GM12878 (cell line): Measurements from ENCODE around the gene TMEM176B. TPM values are rescaled to one million over a fixed set of nuclear protein-coding genes. Genes with fewer than 3 reads are reported as not detected.

ENCODE experiments used
- ATAC-seq: fragments of 200-7000 bp; cut with Tn5 transposase; 3 replicates; pipeline ENCODE4 v1.9.1; 2020; ENCODE audit warnings: mild to moderate bottlenecking, moderate library complexity
- BruUV-seq: library from RNA; stranded (reverse); fragments of 400-500 nt; replicated peaks from 2 replicates; lab custom pipeline; 2021; lab: Mats Ljungman, UMichigan
- CTCF ChIA-PET: fragments of 300-600 bp; sonication (Branson Sonifier 250); formaldehyde crosslinking; extraction: SDS; loops from one replicate; lab custom pipeline; 2021; ENCODE audit warnings: inconsistent platforms; lab: Yijun Ruan, JAX
- POLR2A ChIA-PET: fragments of 350-600 bp; formaldehyde crosslinking; extraction: SDS; loops from one replicate; lab custom pipeline; 2021; ENCODE audit warnings: inconsistent platforms; lab: Charles Lee
- RAD21 ChIA-PET: fragments of 300-600 bp; sonication (Branson Sonifier 250); formaldehyde crosslinking; loops from one replicate; lab custom pipeline; 2023; ENCODE audit warnings: antibody characterized with exemption; ENCODE audit not compliant: unreplicated experiment; lab: Charles Lee
- SMC1A ChIA-PET: fragments of 300-600 bp; sonication (Branson Sonifier 250); formaldehyde crosslinking; loops from one replicate; lab custom pipeline; 2023; ENCODE audit not compliant: unreplicated experiment, uncharacterized antibody; lab: Charles Lee
- DNase-seq: peaks from one replicate; pipeline ENCODE4 v3.0.0-alpha.2; 2011; ENCODE audit warnings: low read depth, low spot score
- FAIRE-seq: peaks from 3 replicates; lab custom pipeline; 2011; peaks lifted over from hg19 to GRCh38; lab: Jason Lieb, UNC
- H2AFZ ChIP-seq: 2 replicates; pipeline ENCODE4 v1.6.0; 2011; ENCODE audit warnings: low read depth, low read length, control low read depth; ENCODE audit not compliant: control insufficient read depth
- H3K27ac ChIP-seq: 2 replicates; pipeline ENCODE4 v1.5.1; 2011; ENCODE audit warnings: control low read depth; ENCODE audit not compliant: control insufficient read depth, insufficient read depth
- H3K27me3 ChIP-seq, 2 experiments: replicated peaks in 1 of 2; 2 replicates each; pipeline versions ENCODE4 v1.6.0 to v1.6.1; 2011; ENCODE audit warnings: low read length in 1 of 2; ENCODE audit not compliant: control insufficient read depth in 2 of 2, insufficient read depth in 2 of 2
- H3K36me3 ChIP-seq, 2 experiments: 2 replicates each; pipeline ENCODE4 v1.5.1; 2011; ENCODE audit warnings: low read length in 1 of 2; ENCODE audit not compliant: control insufficient read depth in 2 of 2, insufficient read depth in 2 of 2
- H3K4me1 ChIP-seq: 2 replicates; pipeline ENCODE4 v1.6.1; 2011; ENCODE audit warnings: mild to moderate bottlenecking, low read length, moderate library complexity, mixed read lengths; ENCODE audit not compliant: control insufficient read depth, insufficient read depth
- H3K4me2 ChIP-seq: 2 replicates; pipeline ENCODE4 v1.6.0; 2011; ENCODE audit warnings: control low read depth; ENCODE audit not compliant: control insufficient read depth, insufficient read depth
- H3K4me3 ChIP-seq: fragments of 200-600 bp; sonication (generic); 2 replicates; pipeline ENCODE4 v1.5.1; 2016
- H3K79me2 ChIP-seq: 2 replicates; pipeline ENCODE4 v1.6.0; 2011; ENCODE audit warnings: low read length; ENCODE audit not compliant: control insufficient read depth, insufficient read depth
- H3K9ac ChIP-seq: 2 replicates; pipeline ENCODE4 v1.8.0; 2011; ENCODE audit warnings: low read length, control low read depth, mixed read lengths; ENCODE audit not compliant: control insufficient read depth, insufficient read depth
- H3K9me3 ChIP-seq: replicated peaks from 3 replicates; pipeline ENCODE4 v1.5.1; 2011; ENCODE audit warnings: mild to moderate bottlenecking, low read length; ENCODE audit not compliant: control insufficient read depth, insufficient read depth
- H4K20me1 ChIP-seq: 2 replicates; pipeline ENCODE4 v1.6.0; 2011; ENCODE audit not compliant: control insufficient read depth, insufficient read depth
- BACH1 ChIP-seq: fragments of 450-650 bp; IDR thresholded peaks from 2 replicates; pipeline ENCODE4 v1.6.1; 2017; ENCODE audit warnings: mild to moderate bottlenecking, borderline replicate concordance
- CBX5 ChIP-seq: sonication (generic); IDR thresholded peaks from 2 replicates; pipeline ENCODE4 v1.6.1; 2016; ENCODE audit warnings: low read depth, moderate library complexity, mild to moderate bottlenecking, inconsistent platforms
- CREB1 ChIP-seq: IDR thresholded peaks from 2 replicates; pipeline ENCODE4 v1.6.1; 2012; ENCODE audit warnings: low read depth, mild to moderate bottlenecking, inconsistent platforms
- EZH2 ChIP-seq: IDR thresholded peaks from 2 replicates; pipeline ENCODE4 v1.6.1; 2012; ENCODE audit warnings: low read depth, mild to moderate bottlenecking, control low read depth, inconsistent platforms, low read length, borderline replicate concordance; ENCODE audit not compliant: control insufficient read depth
- HCFC1 ChIP-seq: fragments of 150-350 bp; IDR thresholded peaks from 2 replicates; pipeline ENCODE4 v1.6.1; 2014; ENCODE audit warnings: low read length
- KLF5 ChIP-seq: fragments of 450-650 bp; IDR thresholded peaks from 2 replicates; pipeline ENCODE4 v1.6.1; 2014; ENCODE audit warnings: mild to moderate bottlenecking; ENCODE audit not compliant: partially characterized antibody
- NFIC ChIP-seq: IDR thresholded peaks from 2 replicates; pipeline ENCODE4 v1.6.1; 2012; ENCODE audit warnings: low read depth, mild to moderate bottlenecking, inconsistent platforms, low read length, moderate library complexity
- NR2C1 ChIP-seq: fragments of 450-650 bp; IDR thresholded peaks from 2 replicates; pipeline ENCODE4 v1.6.1; 2017; ENCODE audit warnings: antibody characterized with exemption, mild to moderate bottlenecking, moderate library complexity
- PAX8 ChIP-seq: fragments of 450-650 bp; IDR thresholded peaks from 2 replicates; pipeline ENCODE4 v1.6.1; 2017; ENCODE audit warnings: mild to moderate bottlenecking, moderate library complexity
- RAD51 ChIP-seq: fragments of 450-650 bp; IDR thresholded peaks from 2 replicates; pipeline ENCODE4 v1.6.1; 2016; ENCODE audit warnings: moderate library complexity, mild to moderate bottlenecking, inconsistent platforms
- RUNX3 ChIP-seq: IDR thresholded peaks from 2 replicates; pipeline ENCODE4 v1.6.1; 2012; ENCODE audit warnings: low read length, inconsistent platforms
- SIN3A ChIP-seq: IDR thresholded peaks from 2 replicates; pipeline ENCODE4 v1.6.1; 2012; ENCODE audit warnings: low read depth, low read length, improper control_type of control experiment
- SIX5 ChIP-seq: IDR thresholded peaks from 2 replicates; pipeline ENCODE4 v1.6.1; 2011; ENCODE audit warnings: mild to moderate bottlenecking, low read depth, low read length, moderate library complexity; ENCODE audit not compliant: severe bottlenecking
- SKIL ChIP-seq: fragments of 450-650 bp; IDR thresholded peaks from 2 replicates; pipeline ENCODE4 v1.6.1; 2017; ENCODE audit warnings: mild to moderate bottlenecking, low read depth, inconsistent platforms; ENCODE audit not compliant: poor library complexity, severe bottlenecking
- SP1 ChIP-seq: IDR thresholded peaks from one replicate; pipeline ENCODE4 v1.6.1; 2011; ENCODE audit warnings: low read depth, low read length
- SREBF1 ChIP-seq: IDR thresholded peaks from 2 replicates; pipeline ENCODE4 v1.6.1; 2012; ENCODE audit warnings: mild to moderate bottlenecking, low read length
- SUPT20H ChIP-seq: IDR thresholded peaks from 2 replicates; pipeline ENCODE4 v1.6.1; 2011; ENCODE audit warnings: low read depth, mild to moderate bottlenecking, low read length, moderate library complexity, borderline replicate concordance; ENCODE audit not compliant: control insufficient read depth
- ZNF24 ChIP-seq: fragments of 450-650 bp; IDR thresholded peaks from 2 replicates; pipeline ENCODE4 v1.6.1; 2017; ENCODE audit warnings: antibody characterized with exemption, mild to moderate bottlenecking
- WGBS: methylation state at CpG from one replicate; pipeline ENCODE4 v1.1.6; 2016; ENCODE audit warnings: low lambda C conversion rate; ENCODE audit not compliant: insufficient replicate concordance, insufficient coverage; ENCODE audit errors: missing lambda C conversion rate; 5-methylcytosine and 5-hydroxymethylcytosine counted together
- in situ Hi-C: fragments of 300-500 bp; cut with MboI; formaldehyde crosslinking; loops from 9 replicates; pipeline ENCODE4 v1.14.3; 2018; ENCODE audit warnings: mixed read lengths
- intact Hi-C: fragments of 100-400 bp; cut with micrococcal nuclease; formaldehyde crosslinking; loops from one replicate; pipeline ENCODE4 v1.14.2; 2022; ENCODE audit not compliant: unreplicated experiment
- polyA plus RNA-seq, 11 experiments: library from polyadenylated mRNA; depleted of rRNA in 4 of 11; unstranded in 6 of 11; stranded (reverse) in 5 of 11; fragments of >200 nt; fragmentation: Nextera tagmentation in 4 of 11; fragmentation: Illumina TruSeq in 1 of 11; extraction: Ambion mirVana in 4 of 11; extraction: Trizol in 1 of 11; gene quantifications; 1 replicate in 1 of 11; 2 replicates in 10 of 11; pipeline versions ENCODE4 v1.2.1 to v1.2.3, GENCODE V29; 2011 to 2016; ENCODE audit warnings: inconsistent platforms in 2 of 11, missing spikeins in 2 of 11, low read depth in 1 of 11
- total RNA-seq, 4 experiments: library from RNA; depleted of rRNA in 3 of 4; stranded (reverse); fragments of >200 nt in 3 of 4; fragmentation: Illumina TruSeq in 1 of 4; extraction: Trizol in 1 of 4; gene quantifications; 2 replicates each; pipeline versions ENCODE4 v1.2.1 to v1.2.3, GENCODE V29; 2013 to 2021
- TF ChIP-seq, protein P1 (sequence below): fragments of 450-650 bp; IDR thresholded peaks from 2 replicates; pipeline ENCODE4 v1.6.1; 2017; ENCODE audit warnings: mild to moderate bottlenecking
- TF ChIP-seq, protein P2 (sequence below): IDR thresholded peaks from 2 replicates; pipeline ENCODE4 v1.6.1; 2011; ENCODE audit warnings: low read depth, low read length, improper control_type of control experiment, borderline replicate concordance

The TMEM176B gene
- total and polyA plus RNA-seq, 10 of the 15 experiments (the other 5 are each of a cell fraction or from before 2014, with no cell fraction given) = 0.05 to 0.40 (median 0.20) TPM; not detected in 4

- 70% methylated on average over 5 of the region's 5 CpGs for WGBS
- ATAC-seq = no peak
- Histone ChIP-seq H3K9me3 (no peaks in the 10 kb centered on the region; the same call in 2 of the 3 replicates), H4K20me1 (no peaks in the 10 kb centered on the region; the same call in 1 of the 2 replicates), H3K4me2 (no peak overlapping the region), H3K36me3 (peaks cover 0 to 10% of the 10 kb centered on the region in 2 experiments; a peak in 2 of 4 replicates), H2AFZ (no peak overlapping the region), H3K79me2 (peaks cover 7% of the 10 kb centered on the region), H3K4me3 (no peak overlapping the region), H3K4me1 (peaks cover 7% of the 10 kb centered on the region), H3K27me3 (no peaks in the 10 kb centered on the region), H3K27ac (no peak overlapping the region), H3K9ac (no peak overlapping the region)
- in situ Hi-C loops (no loop called here), intact Hi-C loops (no loop called here)
- CTCF ChIA-PET = interaction anchor here (1.3 kb wide), 1 partner anchor 10 kb away, joined by 3 read pairs; no protein-coding TSS in a partner anchor
- POLR2A ChIA-PET = no interaction called here
- SMC1A ChIA-PET = interaction anchor here (1.0 kb wide), 2 partner anchors 12 kb away, joined by 3 read pairs; no protein-coding TSS in a partner anchor
- BruUV-seq = no TSS peak
- TF ChIP-seq SREBF1 = no peak
- no peak for TF ChIP-seq RAD51
- no peak for TF ChIP-seq EZH2
- no peak for TF ChIP-seq NFIC
- no peak for TF ChIP-seq BACH1
- no peak for TF ChIP-seq SKIL
- TF ChIP-seq SP1 = no peak
- TF ChIP-seq, protein P1, sequence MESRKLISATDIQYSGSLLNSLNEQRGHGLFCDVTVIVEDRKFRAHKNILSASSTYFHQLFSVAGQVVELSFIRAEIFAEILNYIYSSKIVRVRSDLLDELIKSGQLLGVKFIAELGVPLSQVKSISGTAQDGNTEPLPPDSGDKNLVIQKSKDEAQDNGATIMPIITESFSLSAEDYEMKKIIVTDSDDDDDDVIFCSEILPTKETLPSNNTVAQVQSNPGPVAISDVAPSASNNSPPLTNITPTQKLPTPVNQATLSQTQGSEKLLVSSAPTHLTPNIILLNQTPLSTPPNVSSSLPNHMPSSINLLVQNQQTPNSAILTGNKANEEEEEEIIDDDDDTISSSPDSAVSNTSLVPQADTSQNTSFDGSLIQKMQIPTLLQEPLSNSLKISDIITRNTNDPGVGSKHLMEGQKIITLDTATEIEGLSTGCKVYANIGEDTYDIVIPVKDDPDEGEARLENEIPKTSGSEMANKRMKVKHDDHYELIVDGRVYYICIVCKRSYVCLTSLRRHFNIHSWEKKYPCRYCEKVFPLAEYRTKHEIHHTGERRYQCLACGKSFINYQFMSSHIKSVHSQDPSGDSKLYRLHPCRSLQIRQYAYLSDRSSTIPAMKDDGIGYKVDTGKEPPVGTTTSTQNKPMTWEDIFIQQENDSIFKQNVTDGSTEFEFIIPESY = no peak
- no peak for TF ChIP-seq SUPT20H
- no peak for TF ChIP-seq RUNX3
- no peak for TF ChIP-seq NR2C1
- no peak for TF ChIP-seq SIN3A
- no peak for TF ChIP-seq ZNF24
- TF ChIP-seq CBX5 = no peak
- TF ChIP-seq, protein P2, sequence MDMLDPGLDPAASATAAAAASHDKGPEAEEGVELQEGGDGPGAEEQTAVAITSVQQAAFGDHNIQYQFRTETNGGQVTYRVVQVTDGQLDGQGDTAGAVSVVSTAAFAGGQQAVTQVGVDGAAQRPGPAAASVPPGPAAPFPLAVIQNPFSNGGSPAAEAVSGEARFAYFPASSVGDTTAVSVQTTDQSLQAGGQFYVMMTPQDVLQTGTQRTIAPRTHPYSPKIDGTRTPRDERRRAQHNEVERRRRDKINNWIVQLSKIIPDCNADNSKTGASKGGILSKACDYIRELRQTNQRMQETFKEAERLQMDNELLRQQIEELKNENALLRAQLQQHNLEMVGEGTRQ = no peak
- TF ChIP-seq KLF5 = no peak
- no peak for TF ChIP-seq HCFC1
- TF ChIP-seq CREB1 = no peak
- TF ChIP-seq PAX8 = no peak
- no peak for TF ChIP-seq SIX5
- RAD21 ChIA-PET = no interaction called here
- no peak for FAIRE-seq
- DNase-seq = no peak
These were observed 55.1 kb downstream of the TMEM176B start for GRCh38 chr7:150745086-150745485.
